Caco-2 (cell line): ENCODE data around the gene P2RY2. TPM values are rescaled to one million over a fixed set of nuclear protein-coding genes. Genes with fewer than 3 reads are reported as not detected.
A peak's percentile ranks its signal among the peaks of the same experiment; 100 is the strongest.

Experiments used
- BruUV-seq: library from RNA; stranded (reverse); fragments of 400-500 nt; replicated peaks from 2 replicates; lab custom pipeline; 2021; lab: Mats Ljungman, UMichigan
- CTCF ChIA-PET: fragments of 300-600 bp; sonication (Branson Sonifier 250); formaldehyde crosslinking; loops from one replicate; lab custom pipeline; 2022; ENCODE audit warnings: antibody characterized with exemption; lab: Charles Lee
- POLR2A ChIA-PET: fragments of 300-600 bp; sonication (Branson Sonifier 250); formaldehyde crosslinking; loops from one replicate; lab custom pipeline; 2022; ENCODE audit warnings: antibody characterized with exemption; lab: Charles Lee
- DNase-seq, 2 experiments: peaks; one replicate each; pipeline versions ENCODE4 v3.0.0 to v3.0.0-alpha.2; 2020 to 2022
- H3K27me3 ChIP-seq: replicated peaks from 2 replicates; pipeline ENCODE4 v1.6.0; 2011; ENCODE audit warnings: low read length; ENCODE audit not compliant: control insufficient read depth, insufficient read depth
- H3K36me3 ChIP-seq: 2 replicates; pipeline ENCODE4 v1.5.1; 2011; ENCODE audit warnings: low read length; ENCODE audit not compliant: control insufficient read depth, insufficient read depth
- H3K4me1 ChIP-seq: fragments of 250-450 bp; sonication (Bioruptor Pico); 2 replicates; pipeline ENCODE4 v1.5.1; 2020; ENCODE audit warnings: mild to moderate bottlenecking
- H3K4me3 ChIP-seq: 2 replicates; pipeline ENCODE4 v1.5.1; 2011; ENCODE audit warnings: low read depth, mild to moderate bottlenecking, control low read depth, low read length
- H3K9me3 ChIP-seq: fragments of 250-450 bp; sonication (Bioruptor Pico); 2 replicates; pipeline ENCODE4 v1.5.1; 2020; ENCODE audit warnings: mild to moderate bottlenecking, moderate library complexity
- H3K27ac Mint-ChIP-seq: one replicate; pipeline ENCODE4 v1.8.0; 2022; ENCODE audit warnings: mixed read lengths; ENCODE audit not compliant: unreplicated experiment
- H3K27me3 Mint-ChIP-seq: one replicate; pipeline ENCODE4 v1.8.0; 2022; ENCODE audit warnings: mixed read lengths; ENCODE audit not compliant: insufficient read depth, unreplicated experiment
- H3K36me3 Mint-ChIP-seq: one replicate; pipeline ENCODE4 v1.8.0; 2022; ENCODE audit warnings: mild to moderate bottlenecking, mixed read lengths; ENCODE audit not compliant: insufficient read depth, unreplicated experiment
- H3K4me1 Mint-ChIP-seq: one replicate; pipeline ENCODE4 v1.8.0; 2022; ENCODE audit warnings: low read depth, mixed read lengths; ENCODE audit not compliant: unreplicated experiment
- H3K4me3 Mint-ChIP-seq: one replicate; pipeline ENCODE4 v1.8.0; 2022; ENCODE audit warnings: mild to moderate bottlenecking, moderate library complexity, mixed read lengths; ENCODE audit not compliant: unreplicated experiment
- H3K9me3 Mint-ChIP-seq: one replicate; pipeline ENCODE4 v1.8.0; 2022; ENCODE audit warnings: mixed read lengths; ENCODE audit not compliant: unreplicated experiment
- CTCF ChIP-seq, 2 experiments: fragments of 200-600 bp in 1 of 2; IDR thresholded peaks; 1 replicate in 1 of 2; 2 replicates in 1 of 2; pipeline versions ENCODE4 v1.5.1 to v1.8.0; 2011 to 2022; ENCODE audit warnings: antibody characterized with exemption in 1 of 2, control low read depth in 1 of 2, inconsistent platforms in 1 of 2, low read depth in 1 of 2, low read length in 1 of 2, mild to moderate bottlenecking in 1 of 2, moderate library complexity in 1 of 2; ENCODE audit not compliant: insufficient read depth in 1 of 2, severe bottlenecking in 1 of 2, unreplicated experiment in 1 of 2
- intact Hi-C: fragments of 100-400 bp; cut with micrococcal nuclease; formaldehyde crosslinking; loops from one replicate; pipeline ENCODE4 v1.10.0; 2022; ENCODE audit not compliant: unreplicated experiment
- total RNA-seq: library from RNA; stranded (reverse); gene quantifications from 2 replicates; pipeline ENCODE4 v1.2.3, GENCODE V29; 2022

Gene P2RY2
- total RNA-seq, 1 experiment from 2014 or later, result 10.4 TPM

GRCh38 chr11:73171436-73172161 lies 46.5 kb upstream of the P2RY2 start:
- H3K4me1 ChIP-seq, result peaks cover 39% of the 10 kb centered on the region
- Mint-ChIP-seq H3K27me3 (no peaks in the 10 kb centered on the region), H3K27ac (no peak overlapping the region), H3K4me1 (peaks cover 18% of the 10 kb centered on the region), H3K4me3 (no peak overlapping the region), H3K36me3 (no peaks in the 10 kb centered on the region), H3K9me3 (no peaks in the 10 kb centered on the region)
- intact Hi-C loops, result no loop called here
- CTCF ChIA-PET, result interaction anchor here (0.7 kb wide), 1 partner anchor 73 kb away, joined by 8 read pairs; no protein-coding TSS in a partner anchor
- TF ChIP-seq CTCF (IDR thresholded peaks at IDR 0.05; ENCODE audit: insufficient read depth in 1 of 2, low read depth in 1 of 2, low read length in 1 of 2, severe bottlenecking in 1 of 2, unreplicated experiment in 1 of 2), result no peak
- H3K36me3 ChIP-seq, result no peaks in the 10 kb centered on the region
- no peaks in the 10 kb centered on the region for H3K27me3 ChIP-seq
- H3K4me3 ChIP-seq, result no peak overlapping the region
- DNase-seq, result no peak
- POLR2A ChIA-PET, result no interaction called here
- no peaks in the 10 kb centered on the region for H3K9me3 ChIP-seq
- no TSS peak for BruUV-seq

GRCh38 chr11:73172992-73173656 lies 45.0 kb upstream of the P2RY2 start:
- Mint-ChIP-seq H3K4me3 (no peak overlapping the region), H3K4me1 (peaks cover 23% of the 10 kb centered on the region), H3K27me3 (no peaks in the 10 kb centered on the region), H3K27ac (peak overlapping the region; percentile 21), H3K9me3 (no peaks in the 10 kb centered on the region), H3K36me3 (no peaks in the 10 kb centered on the region)
- peaks cover 44% of the 10 kb centered on the region for H3K4me1 ChIP-seq
- no peaks in the 10 kb centered on the region for H3K27me3 ChIP-seq
- H3K4me3 ChIP-seq, result no peak overlapping the region
- no TSS peak for BruUV-seq
- intact Hi-C loops, result no loop called here
- CTCF ChIA-PET, result interaction anchor here (1.2 kb wide), 1 partner anchor 31 kb away, joined by 6 read pairs; no protein-coding TSS in a partner anchor
- no peaks in the 10 kb centered on the region for H3K9me3 ChIP-seq
- TF ChIP-seq CTCF (IDR thresholded peaks at IDR 0.05; ENCODE audit: insufficient read depth in 1 of 2, low read depth in 1 of 2, low read length in 1 of 2, severe bottlenecking in 1 of 2, unreplicated experiment in 1 of 2), result no peak
- no peaks in the 10 kb centered on the region for H3K36me3 ChIP-seq
- POLR2A ChIA-PET, result no interaction called here
- peak; percentile 46 to 82 for DNase-seq

- no TSS peak for BruUV-seq
Measured at GRCh38 chr11:73173755-73174494, 44.2 kb upstream of the P2RY2 start.

More at GRCh38 chr11:73173755-73174494, 44.2 kb upstream of the P2RY2 start:
- Histone ChIP-seq H3K36me3 (no peaks in the 10 kb centered on the region), H3K27me3 (no peaks in the 10 kb centered on the region), H3K9me3 (no peaks in the 10 kb centered on the region), H3K4me3 (no peak overlapping the region), H3K4me1 (peaks cover 44% of the 10 kb centered on the region)
- H3K27ac Mint-ChIP-seq, result no peak overlapping the region
- no peaks in the 10 kb centered on the region for H3K36me3 Mint-ChIP-seq
- no peaks in the 10 kb centered on the region for H3K27me3 Mint-ChIP-seq
- ChIA-PET POLR2A (no interaction called here), CTCF (interaction anchor here (1.2 kb wide), 1 partner anchor 31 kb away, joined by 6 read pairs; no protein-coding TSS in a partner anchor)
- no peak for TF ChIP-seq CTCF (IDR thresholded peaks at IDR 0.05; ENCODE audit: insufficient read depth in 1 of 2, low read depth in 1 of 2, low read length in 1 of 2, severe bottlenecking in 1 of 2, unreplicated experiment in 1 of 2)
- H3K4me3 Mint-ChIP-seq, result no peak overlapping the region
- no peak for DNase-seq
- intact Hi-C loops, result no loop called here
- H3K9me3 Mint-ChIP-seq, result no peaks in the 10 kb centered on the region
- peaks cover 23% of the 10 kb centered on the region for H3K4me1 Mint-ChIP-seq
